ENCODE results near the gene OS9.

Gene OS9

DNA sequence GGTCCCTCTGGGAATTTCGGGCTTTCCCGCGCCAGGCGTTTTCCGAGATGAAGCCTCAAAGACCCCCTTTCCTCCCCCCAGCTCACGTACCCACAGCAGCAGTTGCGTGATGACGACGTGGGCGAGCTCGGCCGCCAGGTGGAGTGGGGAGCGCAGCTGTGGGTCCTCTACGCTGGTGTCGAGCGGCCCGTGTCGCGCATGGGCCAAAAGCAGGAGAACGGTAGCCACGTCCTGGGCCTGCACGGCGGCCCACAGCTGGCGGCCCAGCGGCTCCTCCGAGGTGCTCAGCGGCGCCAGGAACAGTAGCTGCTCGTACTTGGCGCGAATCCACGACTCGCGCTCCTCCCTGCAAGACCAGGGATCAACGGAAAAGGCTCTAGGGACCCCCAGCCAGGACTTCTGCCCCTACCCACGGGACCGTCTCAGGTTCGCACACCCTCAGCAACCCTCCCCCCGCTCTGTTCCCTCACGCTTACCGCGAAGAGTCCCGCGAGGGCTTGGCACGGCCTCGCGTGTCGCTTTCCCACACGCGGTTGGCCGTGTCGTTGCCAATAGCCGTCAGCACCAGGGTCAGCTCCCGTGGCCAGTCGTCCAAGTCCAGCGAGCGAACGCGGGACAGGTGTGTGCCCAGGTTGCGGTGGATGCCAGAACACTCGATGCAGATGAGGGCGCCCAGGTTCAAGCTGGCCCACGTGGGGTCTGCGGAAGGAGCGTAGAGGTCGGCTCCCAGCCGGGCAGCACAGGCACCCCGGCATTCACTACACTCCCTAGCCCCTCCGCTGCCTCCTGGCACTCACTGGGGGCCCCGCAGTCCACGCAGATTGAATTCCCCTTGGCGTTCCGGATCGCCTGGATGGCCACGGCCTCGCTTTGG lies 33.2 kb downstream of the OS9 start:
- no peaks in the 10 kb centered on the region for H3K9me3 ChIP-seq (ENCODE audit: control insufficient read depth in 5 of 5, low read length in 5 of 5)
- peaks cover 0 to 21% (median 17%) of the 10 kb centered on the region in 5 donors for H3K4me1 ChIP-seq (ENCODE audit: control insufficient read depth in 5 of 5, insufficient read depth in 5 of 5, low read length in 5 of 5)
- peaks cover 0 to 12% (median 6%) of the 10 kb centered on the region in 5 donors for H3K27me3 ChIP-seq (ENCODE audit: control insufficient read depth in 5 of 5, insufficient read depth in 4 of 5, low read length in 5 of 5)
- H3K4me3 ChIP-seq (ENCODE audit: low read depth in 1 of 5, low read length in 5 of 5) = peak overlapping the region in 4 of 5 donors; percentile 79 to 83 (median 82)
- no peak overlapping the region for H3K27ac ChIP-seq (ENCODE audit: low read depth, low read length)
- H3K36me3 ChIP-seq (ENCODE audit: control insufficient read depth in 5 of 5, insufficient read depth in 5 of 5, low read length in 5 of 5) = peaks cover 0 to 8% (median 3%) of the 10 kb centered on the region in 5 donors
- peak overlapping the region in 1 of 5 donors; percentile 42 for H3K9ac ChIP-seq (ENCODE audit: low read length in 5 of 5)

DNA sequence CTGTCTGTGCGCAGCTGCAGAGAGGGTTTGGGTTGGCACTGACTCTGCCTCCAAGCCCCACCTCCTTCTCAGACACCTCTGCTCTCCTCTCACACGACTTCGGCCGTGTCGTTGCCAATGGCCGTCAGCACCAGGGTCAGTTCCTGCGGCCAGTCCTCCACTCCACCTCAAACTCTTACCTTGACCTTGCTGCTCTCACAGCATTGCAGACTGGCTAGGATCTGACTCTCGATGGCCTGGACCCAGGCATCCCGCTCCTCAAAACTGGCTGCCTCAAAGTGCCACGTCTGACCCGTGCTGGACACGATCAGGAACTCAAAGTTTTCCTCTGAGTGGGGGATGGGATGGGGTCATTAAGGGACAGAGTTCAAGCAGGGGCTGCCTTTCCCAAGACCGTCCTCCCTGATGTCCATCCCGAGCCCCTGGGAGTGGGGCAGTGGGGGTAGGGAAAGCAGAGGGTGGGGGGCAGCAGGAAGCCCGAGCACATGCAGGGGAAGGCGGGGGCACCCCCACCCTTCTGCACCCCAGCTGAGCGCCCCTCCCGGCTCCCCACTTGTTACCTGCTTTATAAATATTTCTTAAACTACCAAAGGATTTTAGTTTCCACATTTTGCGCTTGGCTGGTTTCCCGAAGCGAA lies 33.9 kb downstream of the OS9 start:
- H3K27me3 ChIP-seq (ENCODE audit: control insufficient read depth in 5 of 5, insufficient read depth in 4 of 5, low read length in 5 of 5) = peaks cover 0 to 16% (median 7%) of the 10 kb centered on the region in 5 donors
- no peaks in the 10 kb centered on the region for H3K9me3 ChIP-seq (ENCODE audit: control insufficient read depth in 5 of 5, low read length in 5 of 5)
- no peak overlapping the region for H3K27ac ChIP-seq (ENCODE audit: low read depth, low read length)

DNA sequence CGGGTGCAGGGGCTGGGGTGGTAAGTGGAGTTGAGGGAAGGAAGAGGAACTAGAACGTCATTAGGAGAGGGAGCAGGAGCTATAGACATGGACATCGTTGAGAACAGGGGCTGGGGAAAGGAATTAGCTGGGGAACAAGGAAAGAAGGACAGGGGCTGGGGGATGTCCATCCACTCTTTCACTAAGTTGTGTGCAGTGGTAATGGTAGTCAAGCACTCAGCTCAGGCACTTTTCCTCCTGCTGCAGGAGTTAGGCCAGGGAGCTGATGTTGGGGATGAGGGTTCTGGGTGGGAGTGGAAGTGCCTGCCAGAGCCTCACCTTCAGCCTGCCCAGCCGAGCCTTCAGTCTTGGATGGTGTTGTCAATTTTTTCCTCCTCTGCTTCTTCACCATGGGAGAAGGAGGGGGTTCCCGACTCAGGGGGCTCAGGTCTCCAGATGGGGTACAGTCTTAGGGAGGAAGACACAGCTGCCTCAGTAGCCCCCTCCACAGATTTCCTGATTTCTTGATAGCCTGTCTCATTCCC lies 35.5 kb downstream of the OS9 start:
- Histone ChIP-seq H3K27ac (ENCODE audit: low read depth, low read length) (no peak overlapping the region), H3K36me3 (ENCODE audit: control insufficient read depth in 5 of 5, insufficient read depth in 5 of 5, low read length in 5 of 5) (peaks cover 0 to 17% (median 3%) of the 10 kb centered on the region in 5 donors), H3K4me3 (ENCODE audit: low read depth in 1 of 5, low read length in 5 of 5) (no peak overlapping the region), H3K9ac (ENCODE audit: low read length in 5 of 5) (no peak overlapping the region), H3K4me1 (ENCODE audit: control insufficient read depth in 5 of 5, insufficient read depth in 5 of 5, low read length in 5 of 5) (peaks cover 0 to 21% (median 17%) of the 10 kb centered on the region in 5 donors), H3K27me3 (ENCODE audit: control insufficient read depth in 5 of 5, insufficient read depth in 4 of 5, low read length in 5 of 5) (peaks cover 0 to 28% (median 13%) of the 10 kb centered on the region in 5 donors), H3K9me3 (ENCODE audit: control insufficient read depth in 5 of 5, low read length in 5 of 5) (no peaks in the 10 kb centered on the region)

More for the DNA sequence above, 33.9 kb downstream of the OS9 start:
- Histone ChIP-seq H3K4me1 (ENCODE audit: control insufficient read depth in 5 of 5, insufficient read depth in 5 of 5, low read length in 5 of 5) (peaks cover 0 to 21% (median 17%) of the 10 kb centered on the region in 5 donors), H3K4me3 (ENCODE audit: low read depth in 1 of 5, low read length in 5 of 5) (no peak overlapping the region), H3K36me3 (ENCODE audit: control insufficient read depth in 5 of 5, insufficient read depth in 5 of 5, low read length in 5 of 5) (peaks cover 0 to 15% (median 3%) of the 10 kb centered on the region in 5 donors), H3K9ac (ENCODE audit: low read length in 5 of 5) (no peak overlapping the region)

DNA sequence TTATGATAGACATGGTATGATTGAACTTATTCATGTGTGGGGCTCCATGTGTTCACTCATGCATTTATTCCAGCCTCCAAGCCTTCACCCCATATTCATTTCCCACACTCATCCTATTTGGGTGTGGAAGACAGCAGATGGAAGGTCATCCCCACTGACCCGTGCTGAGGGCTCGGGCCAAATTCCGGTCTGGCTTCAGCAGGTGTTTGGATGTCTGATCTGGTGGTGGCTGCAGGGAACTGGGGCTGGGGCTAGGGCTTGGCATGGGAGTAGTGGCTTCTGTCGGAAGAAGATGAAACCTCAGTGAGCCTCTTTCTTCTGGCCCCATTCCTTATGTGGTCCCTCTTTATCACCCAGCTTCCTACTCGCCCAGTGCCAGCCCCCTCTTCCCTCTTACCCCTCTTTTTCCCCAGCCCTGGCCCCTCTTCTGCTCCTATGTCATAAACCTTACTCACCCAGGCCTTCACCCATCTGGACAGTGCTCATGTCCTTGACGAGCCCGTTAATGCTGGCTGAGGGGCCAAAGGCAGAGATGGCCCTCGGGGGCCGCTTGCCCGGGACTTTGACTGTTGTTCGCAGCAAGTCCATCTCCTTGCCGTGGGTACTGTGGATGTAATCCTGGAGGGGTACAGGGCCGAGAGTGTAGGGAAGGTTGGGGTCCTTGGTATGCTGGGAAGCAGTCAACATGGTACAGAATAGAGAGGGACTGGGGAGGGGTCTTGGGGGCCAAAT lies 36.6 kb downstream of the OS9 start:
- H3K4me3 ChIP-seq (ENCODE audit: low read depth in 1 of 5, low read length in 5 of 5) = no peak overlapping the region
- H3K36me3 ChIP-seq (ENCODE audit: control insufficient read depth in 5 of 5, insufficient read depth in 5 of 5, low read length in 5 of 5) = peaks cover 0 to 17% (median 3%) of the 10 kb centered on the region in 5 donors

DNA sequence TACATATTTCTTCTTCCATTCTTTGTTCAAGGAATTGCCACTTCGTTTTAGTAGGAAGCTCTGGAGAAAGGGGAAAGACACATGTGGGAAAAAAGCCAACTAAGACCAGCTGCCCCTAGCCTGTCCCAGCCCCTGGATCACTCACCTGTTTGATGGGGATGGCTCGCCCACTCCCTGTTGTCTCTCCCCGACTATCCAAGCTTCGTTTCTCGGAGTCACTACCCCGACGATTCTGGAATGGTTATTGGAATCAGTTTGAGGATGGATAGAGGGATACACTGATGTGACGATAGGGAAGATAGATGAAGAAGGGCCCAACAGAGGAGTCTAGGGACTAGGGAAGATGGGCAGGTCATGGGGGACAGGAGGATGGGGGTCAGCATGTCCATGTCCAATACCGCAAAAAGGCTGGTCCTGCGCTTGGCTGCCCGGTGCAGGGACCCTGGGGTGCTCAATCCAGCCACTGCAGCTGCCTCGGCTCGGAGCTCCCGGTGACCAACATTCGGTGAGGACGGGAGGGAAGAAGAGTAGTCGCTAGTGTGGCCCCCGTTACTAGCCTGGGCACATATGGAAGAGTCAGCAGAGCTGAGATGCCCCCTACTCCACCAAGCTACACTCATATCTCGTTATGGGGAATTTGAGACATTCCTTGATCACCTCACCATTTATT lies 37.6 kb downstream of the OS9 start:
- Histone ChIP-seq H3K27ac (ENCODE audit: low read depth, low read length) (no peak overlapping the region), H3K4me3 (ENCODE audit: low read depth in 1 of 5, low read length in 5 of 5) (no peak overlapping the region), H3K9me3 (ENCODE audit: control insufficient read depth in 5 of 5, low read length in 5 of 5) (no peaks in the 10 kb centered on the region), H3K4me1 (ENCODE audit: control insufficient read depth in 5 of 5, insufficient read depth in 5 of 5, low read length in 5 of 5) (peaks cover 1 to 30% (median 21%) of the 10 kb centered on the region in 5 donors), H3K36me3 (ENCODE audit: control insufficient read depth in 5 of 5, insufficient read depth in 5 of 5, low read length in 5 of 5) (peaks cover 0 to 17% (median 3%) of the 10 kb centered on the region in 5 donors), H3K27me3 (ENCODE audit: control insufficient read depth in 5 of 5, insufficient read depth in 4 of 5, low read length in 5 of 5) (peaks cover 11 to 49% (median 27%) of the 10 kb centered on the region in 5 donors), H3K9ac (ENCODE audit: low read length in 5 of 5) (no peak overlapping the region)

More for the DNA sequence above, 36.6 kb downstream of the OS9 start:
- Histone ChIP-seq H3K27me3 (ENCODE audit: control insufficient read depth in 5 of 5, insufficient read depth in 4 of 5, low read length in 5 of 5) (peaks cover 4 to 38% (median 18%) of the 10 kb centered on the region in 5 donors), H3K4me1 (ENCODE audit: control insufficient read depth in 5 of 5, insufficient read depth in 5 of 5, low read length in 5 of 5) (peaks cover 1 to 27% (median 22%) of the 10 kb centered on the region in 5 donors), H3K9me3 (ENCODE audit: control insufficient read depth in 5 of 5, low read length in 5 of 5) (no peaks in the 10 kb centered on the region), H3K27ac (ENCODE audit: low read depth, low read length) (no peak overlapping the region), H3K9ac (ENCODE audit: low read length in 5 of 5) (no peak overlapping the region)

DNA sequence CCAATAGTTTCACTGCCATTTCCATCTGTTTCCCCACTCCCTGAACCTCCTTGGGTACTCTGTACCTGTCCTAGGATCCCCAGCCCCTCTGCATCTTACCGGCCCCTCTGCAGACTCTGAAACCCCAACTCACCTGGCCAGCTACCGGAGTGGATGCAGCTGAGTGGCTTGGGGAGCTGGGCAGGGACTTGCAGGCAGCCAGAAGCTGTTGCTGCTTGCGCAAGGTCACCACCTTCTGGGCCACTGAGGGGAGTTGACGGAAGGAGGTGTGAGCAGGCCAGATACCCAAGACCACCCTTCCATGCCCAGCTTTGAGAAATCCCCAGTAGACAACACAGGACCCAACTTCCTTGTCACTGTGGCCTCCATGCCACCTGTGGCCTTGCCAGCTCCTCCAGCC lies 38.3 kb downstream of the OS9 start:
- Histone ChIP-seq H3K36me3 (ENCODE audit: control insufficient read depth in 5 of 5, insufficient read depth in 5 of 5, low read length in 5 of 5) (peaks cover 0 to 15% (median 3%) of the 10 kb centered on the region in 5 donors), H3K9me3 (ENCODE audit: control insufficient read depth in 5 of 5, low read length in 5 of 5) (no peaks in the 10 kb centered on the region), H3K9ac (ENCODE audit: low read length in 5 of 5) (no peak overlapping the region), H3K4me1 (ENCODE audit: control insufficient read depth in 5 of 5, insufficient read depth in 5 of 5, low read length in 5 of 5) (peaks cover 1 to 29% (median 21%) of the 10 kb centered on the region in 5 donors), H3K27ac (ENCODE audit: low read depth, low read length) (no peak overlapping the region), H3K4me3 (ENCODE audit: low read depth in 1 of 5, low read length in 5 of 5) (no peak overlapping the region), H3K27me3 (ENCODE audit: control insufficient read depth in 5 of 5, insufficient read depth in 4 of 5, low read length in 5 of 5) (peaks cover 18 to 56% (median 34%) of the 10 kb centered on the region in 5 donors)

DNA sequence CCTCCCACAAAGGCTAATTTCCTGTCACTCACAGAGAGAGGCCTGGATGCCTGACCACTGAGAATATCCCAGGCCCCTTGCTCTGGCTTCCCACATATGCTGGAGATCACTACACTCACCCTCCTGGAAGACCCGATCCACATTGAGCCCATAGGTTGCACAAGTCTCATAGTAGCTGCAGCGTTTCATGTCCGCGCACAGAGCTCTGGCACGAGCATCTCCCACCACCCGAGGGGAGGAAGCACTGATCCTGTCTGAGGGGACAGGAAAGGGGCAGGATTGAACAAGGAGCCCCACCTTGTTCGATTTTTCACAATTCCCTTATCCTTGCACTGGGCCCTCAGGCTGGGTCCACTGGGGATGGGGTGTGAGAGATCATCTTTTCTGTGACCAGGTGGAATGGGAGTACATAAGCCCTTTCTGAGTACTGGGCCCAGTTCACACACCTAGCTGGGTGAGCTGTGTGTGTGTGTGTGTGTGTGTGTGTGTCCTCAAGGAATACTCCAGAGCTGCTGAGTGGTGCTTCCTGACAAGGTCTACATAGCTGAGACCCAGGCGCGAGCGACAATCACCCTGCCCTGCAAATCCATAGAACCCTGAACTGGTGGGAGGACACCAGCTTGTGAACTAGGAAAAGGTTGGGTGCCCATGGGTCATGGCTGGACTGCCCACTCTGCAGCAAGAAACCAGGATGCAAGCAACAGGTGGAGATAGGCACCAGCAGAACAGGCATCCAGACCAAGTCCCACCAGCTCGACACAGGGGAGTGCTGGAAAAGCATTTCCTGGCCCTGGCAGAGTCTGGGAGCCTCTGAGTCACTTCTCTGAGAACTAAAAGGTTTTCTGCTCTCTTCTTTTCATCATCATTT lies 39.0 kb downstream of the OS9 start:
- H3K27me3 ChIP-seq (ENCODE audit: control insufficient read depth in 5 of 5, insufficient read depth in 4 of 5, low read length in 5 of 5) = peaks cover 18 to 58% (median 35%) of the 10 kb centered on the region in 5 donors
- peaks cover 0 to 14% (median 3%) of the 10 kb centered on the region in 5 donors for H3K36me3 ChIP-seq (ENCODE audit: control insufficient read depth in 5 of 5, insufficient read depth in 5 of 5, low read length in 5 of 5)
- H3K9ac ChIP-seq (ENCODE audit: low read length in 5 of 5) = peak overlapping the region in 1 of 5 donors; percentile 18
- H3K9me3 ChIP-seq (ENCODE audit: control insufficient read depth in 5 of 5, low read length in 5 of 5) = no peaks in the 10 kb centered on the region
- H3K27ac ChIP-seq (ENCODE audit: low read depth, low read length) = no peak overlapping the region
- peaks cover 1 to 31% (median 20%) of the 10 kb centered on the region in 5 donors for H3K4me1 ChIP-seq (ENCODE audit: control insufficient read depth in 5 of 5, insufficient read depth in 5 of 5, low read length in 5 of 5)
- no peak overlapping the region for H3K4me3 ChIP-seq (ENCODE audit: low read depth in 1 of 5, low read length in 5 of 5)

DNA sequence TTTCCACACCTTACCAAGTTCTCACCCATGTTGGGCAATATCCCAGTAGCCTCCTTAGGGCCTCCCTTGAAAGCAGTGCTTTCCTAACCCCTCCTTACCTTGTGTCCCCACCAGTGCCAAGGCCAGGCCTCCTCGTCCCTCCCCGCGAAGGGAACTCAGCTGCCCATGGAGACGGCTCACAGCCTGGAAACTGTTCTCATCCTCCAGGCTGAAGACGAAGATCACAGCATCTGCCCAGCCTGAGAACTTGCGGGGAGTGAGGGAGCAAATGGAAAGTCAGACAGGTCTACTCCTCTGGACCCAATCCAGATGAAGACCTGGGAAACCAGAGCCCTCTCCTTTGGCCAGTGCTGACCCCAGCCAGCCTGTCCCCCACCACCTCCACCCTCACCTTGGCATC lies 40.0 kb downstream of the OS9 start:
- Histone ChIP-seq H3K36me3 (ENCODE audit: control insufficient read depth in 5 of 5, insufficient read depth in 5 of 5, low read length in 5 of 5) (peaks cover 0 to 14% (median 3%) of the 10 kb centered on the region in 5 donors), H3K9me3 (ENCODE audit: control insufficient read depth in 5 of 5, low read length in 5 of 5) (no peaks in the 10 kb centered on the region), H3K4me3 (ENCODE audit: low read depth in 1 of 5, low read length in 5 of 5) (no peak overlapping the region), H3K4me1 (ENCODE audit: control insufficient read depth in 5 of 5, insufficient read depth in 5 of 5, low read length in 5 of 5) (peaks cover 1 to 33% (median 21%) of the 10 kb centered on the region in 5 donors), H3K9ac (ENCODE audit: low read length in 5 of 5) (no peak overlapping the region), H3K27ac (ENCODE audit: low read depth, low read length) (no peak overlapping the region), H3K27me3 (ENCODE audit: control insufficient read depth in 5 of 5, insufficient read depth in 4 of 5, low read length in 5 of 5) (peaks cover 18 to 59% (median 38%) of the 10 kb centered on the region in 5 donors)
